Right renal pelvis (tissue), 4 donors: ENCODE data around the gene GREM1. TPM values are rescaled to one million over a fixed set of nuclear protein-coding genes. Genes with fewer than 3 reads are reported as not detected.

Experiments
- DNase-seq, 4 donors: peaks; one replicate each; pipeline ENCODE4 v3.0.0-alpha.2; 2013; ENCODE audit warnings: low read depth in 4 of 4, low spot score in 3 of 4, missing footprints in 1 of 4
- polyA plus RNA-seq, 4 donors: library from polyadenylated mRNA; unstranded; fragments of 120-200 nt; gene quantifications; one replicate each; pipeline ENCODE4 v1.2.1, GENCODE V29; 2013; ENCODE audit not compliant: insufficient read length in 4 of 4

The GREM1 gene
- polyA plus RNA-seq, 4 donors: 0.17 to 0.58 (median 0.26) TPM

DNA sequence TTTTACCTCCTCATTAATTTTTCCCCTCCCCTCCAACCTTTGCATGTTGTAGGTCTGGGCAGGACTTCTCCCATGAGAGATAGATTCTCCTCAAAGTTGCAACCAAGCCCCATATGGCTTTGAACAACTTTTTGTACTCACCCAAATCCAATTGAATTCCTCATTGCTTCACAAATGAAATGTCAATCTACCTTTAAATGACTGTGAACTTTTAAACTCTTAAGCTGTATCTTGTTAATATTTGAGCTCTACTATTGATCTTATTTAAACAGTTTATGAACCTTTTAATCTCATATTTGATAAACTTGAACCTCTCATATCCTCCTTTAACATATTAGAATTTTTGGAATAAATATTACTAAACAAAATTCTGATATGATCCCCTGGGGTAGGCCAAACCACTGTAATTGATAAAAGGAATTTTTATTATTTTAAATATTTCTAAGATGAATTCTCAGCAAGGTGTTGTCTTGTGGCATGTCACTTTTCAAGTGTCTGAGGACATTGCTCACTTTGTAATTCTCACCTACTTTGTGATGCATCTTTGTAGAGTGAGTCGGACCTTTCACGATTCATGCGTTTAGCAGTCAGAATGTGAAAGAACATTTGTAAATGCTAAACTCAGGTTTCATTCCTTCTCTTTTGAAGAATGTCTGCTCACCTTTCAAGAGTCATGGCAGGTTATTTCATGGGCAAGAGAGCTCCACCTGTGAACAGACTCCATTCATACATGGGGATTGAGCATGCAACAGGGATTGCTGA, 23.4 kb upstream of the GREM1 start:
- DNase-seq: no peak

GRCh38 chr15:32698773-32699390, 18.9 kb upstream of the GREM1 start:
- DNase-seq: no peak

- DNase-seq: no peak
These were observed 17.2 kb upstream of the GREM1 start for GRCh38 chr15:32700501-32701150.

GRCh38 chr15:32701863-32702262, 15.9 kb upstream of the GREM1 start:
- no peak for DNase-seq

DNA sequence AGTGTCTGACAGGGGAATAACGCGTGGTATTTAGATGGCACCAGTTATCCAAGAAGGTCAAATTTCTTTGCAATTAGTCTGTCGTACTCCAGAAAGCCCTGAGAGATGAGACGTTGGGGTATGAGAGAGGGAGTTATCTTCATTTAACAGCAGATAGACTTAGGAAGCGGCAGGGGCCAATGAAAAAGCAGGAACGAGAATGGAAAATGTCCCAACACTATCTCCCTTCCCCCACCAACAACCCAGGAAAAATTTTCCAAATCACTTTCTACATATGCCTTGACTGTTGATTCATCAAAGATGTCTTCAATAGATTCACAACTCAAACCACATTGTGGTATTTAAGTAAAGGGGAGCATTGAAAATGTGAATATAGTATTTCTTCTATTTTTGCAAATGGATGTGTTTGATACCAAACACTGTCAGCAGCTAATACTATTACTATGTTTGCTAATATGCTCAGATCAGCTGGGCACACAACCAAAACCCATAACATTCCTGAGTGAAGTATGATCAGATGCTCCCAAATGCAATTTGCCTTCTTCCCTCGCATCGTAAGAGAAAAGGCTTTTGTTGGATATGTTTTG, 13.3 kb upstream of the GREM1 start:
- DNase-seq: no peak

- DNase-seq: no peak
These were observed 12.4 kb upstream of the GREM1 start for GRCh38 chr15:32705446-32705845.

GRCh38 chr15:32706704-32707103, 11.1 kb upstream of the GREM1 start:
- no peak for DNase-seq

GRCh38 chr15:32707436-32707835, 10.4 kb upstream of the GREM1 start:
- no peak for DNase-seq

GRCh38 chr15:32709295-32710033, 8.3 kb upstream of the GREM1 start:
- no peak for DNase-seq

DNA sequence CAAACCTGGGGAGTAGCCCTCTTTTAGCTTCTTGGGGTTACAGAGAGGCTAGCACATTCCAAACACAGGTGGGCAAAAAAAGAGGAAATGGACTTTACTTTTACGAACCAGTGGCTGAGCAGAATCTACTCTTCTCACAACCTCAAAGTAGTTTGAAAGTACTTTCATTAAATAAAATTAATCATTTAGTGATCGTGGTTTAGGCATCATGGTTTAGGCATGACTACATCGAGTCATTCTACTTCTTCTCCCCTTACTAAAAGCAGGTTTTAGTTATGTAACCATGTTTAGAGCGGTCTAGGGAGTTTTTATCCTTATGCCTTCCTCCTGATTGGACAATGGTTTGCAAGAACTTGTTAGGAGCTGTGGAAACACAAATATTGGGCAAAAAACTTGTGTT, 2.5 kb upstream of the GREM1 start:
- DNase-seq: no peak

DNA sequence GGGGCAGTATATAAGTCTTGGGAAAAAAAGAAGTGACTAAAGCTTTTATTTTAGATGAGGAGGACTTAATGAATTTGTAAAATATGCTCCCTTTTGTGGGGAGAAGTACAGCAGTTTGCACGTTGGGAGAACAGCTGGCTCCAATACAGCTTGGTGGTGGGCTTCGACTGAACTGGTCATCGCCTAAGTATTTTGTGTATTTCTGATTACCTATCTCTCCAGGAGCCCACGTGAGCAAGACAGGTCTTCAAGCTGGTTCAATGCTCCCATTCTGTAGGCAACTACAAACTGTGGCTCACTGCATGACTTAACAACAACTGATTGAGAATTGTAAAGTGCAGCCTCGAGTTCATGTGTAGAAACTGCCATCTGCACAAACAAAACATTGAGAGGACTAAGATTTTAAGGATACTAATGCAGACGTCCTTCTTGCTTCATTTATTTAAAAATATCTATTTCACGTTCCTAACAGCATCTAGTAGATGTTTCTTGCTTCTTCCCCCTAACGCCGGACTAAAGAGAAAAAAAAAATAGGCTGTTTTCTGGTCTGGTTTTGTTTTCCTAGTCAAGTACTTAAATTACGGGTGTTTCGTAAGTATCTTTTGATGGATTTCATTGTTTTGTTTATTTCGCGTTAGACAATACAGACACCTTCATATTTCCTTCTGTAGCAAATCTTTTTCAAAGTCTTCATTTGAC, 1.4 kb upstream of the GREM1 start:
- no peak for DNase-seq

DNA sequence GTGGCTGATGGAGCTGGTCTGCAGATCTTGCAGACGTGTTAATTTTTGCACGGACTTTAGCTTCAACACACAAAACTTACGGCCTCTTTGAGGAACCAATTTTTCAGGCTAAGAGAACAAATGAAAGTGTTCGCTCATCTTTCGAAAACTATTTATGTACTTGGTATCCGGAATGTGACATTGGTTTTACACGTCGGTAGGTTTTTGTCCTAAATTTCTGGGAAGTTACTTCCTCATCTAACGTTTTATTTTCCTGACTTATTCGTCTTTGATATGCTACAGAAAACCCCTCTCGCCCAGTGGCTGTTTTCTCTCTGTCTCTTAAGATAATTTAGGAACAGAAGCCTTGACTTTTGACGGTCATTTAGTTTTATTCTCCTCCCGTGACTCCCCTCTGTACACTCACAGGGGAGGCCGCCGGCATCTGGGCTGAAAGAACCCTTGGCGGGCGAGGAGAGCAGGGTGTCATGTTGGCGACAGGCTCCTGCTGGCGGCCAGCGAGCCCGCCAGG, 834 bp upstream of the GREM1 start:
- no peak for DNase-seq

- no peak for DNase-seq
These were observed 520 bp downstream of the GREM1 start for GRCh38 chr15:32718227-32718820.

GRCh38 chr15:32718821-32719716, 1.3 kb downstream of the GREM1 start:
- no peak for DNase-seq

DNA sequence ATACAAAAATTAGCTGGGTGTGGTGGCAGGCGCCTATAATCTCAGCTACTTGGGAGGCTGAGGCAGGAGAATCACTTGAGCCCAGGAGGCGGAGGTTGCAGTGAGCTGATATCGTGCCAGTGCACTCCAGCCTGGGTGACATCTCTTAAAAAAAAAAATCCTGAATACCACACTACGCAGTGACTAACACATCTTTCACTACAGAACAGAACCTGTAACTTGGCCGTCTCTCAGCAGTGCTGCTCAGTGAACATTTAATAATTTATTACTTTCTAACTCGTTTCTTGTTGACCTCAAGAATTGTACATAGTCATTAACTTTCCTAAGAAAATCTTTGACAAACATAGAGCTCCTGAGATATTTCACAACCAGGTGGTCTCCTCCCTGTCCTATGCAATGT, 3.8 kb downstream of the GREM1 start:
- no peak for DNase-seq

DNA sequence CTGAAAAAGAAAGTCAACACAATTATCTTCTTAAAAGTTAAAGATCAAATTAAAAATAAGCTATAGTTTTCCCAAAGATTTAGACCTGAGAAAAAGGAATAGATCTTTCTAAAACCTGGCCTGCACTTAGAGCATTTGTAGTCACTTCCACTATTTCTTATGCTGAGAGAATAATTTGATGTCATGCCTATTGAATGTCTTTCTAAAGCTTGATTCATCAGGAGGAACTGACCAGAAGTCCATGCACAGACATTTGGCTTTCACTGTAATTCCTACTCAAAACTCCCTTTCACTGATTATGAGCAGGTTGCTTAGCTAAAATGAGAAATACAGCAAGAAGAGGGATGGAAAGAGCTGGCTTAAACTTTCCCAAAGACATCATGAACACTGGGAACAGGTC, 4.3 kb downstream of the GREM1 start:
- no peak for DNase-seq

- DNase-seq: no peak
These were observed 5.6 kb downstream of the GREM1 start for GRCh38 chr15:32723171-32723948.
